HepG2 (cell line): Measurements from ENCODE around the gene CD46. TPM values are rescaled to one million over a fixed set of nuclear protein-coding genes. Genes with fewer than 3 reads are reported as not detected.

Experiments used
- ATAC-seq: fragments of 200-7000 bp; cut with Tn5 transposase; 3 replicates; pipeline ENCODE4 v1.9.1; 2020; ENCODE audit warnings: mild to moderate bottlenecking, moderate library complexity
- BruUV-seq: library from RNA; stranded (reverse); fragments of 400-500 nt; replicated peaks from 2 replicates; lab custom pipeline; 2021; lab: Mats Ljungman, UMichigan
- CTCF ChIA-PET: fragments of 300-600 bp; formaldehyde crosslinking; extraction: SDS; loops from one replicate; lab custom pipeline; 2021; ENCODE audit warnings: low total read pairs, inconsistent platforms, low intra/inter-chr PET ratio; lab: Yijun Ruan, JAX
- POLR2A ChIA-PET: fragments of 350-600 bp; sonication (Branson Sonifier 250); formaldehyde crosslinking; loops from one replicate; lab custom pipeline; 2020; ENCODE audit warnings: antibody characterized with exemption, inconsistent platforms; lab: Yijun Ruan, JAX
- DNase-seq: peaks from one replicate; pipeline ENCODE4 v3.0.0-alpha.2; 2015; ENCODE audit warnings: low spot score
- FAIRE-seq: peaks from 3 replicates; lab custom pipeline; 2011; peaks lifted over from hg19 to GRCh38; lab: Jason Lieb, UNC
- H2AFZ ChIP-seq: one replicate; pipeline ENCODE4 v1.6.1; 2011; ENCODE audit warnings: low read length, inconsistent platforms
- H3K27ac ChIP-seq: fragments of 300-600 bp; 3 replicates; pipeline ENCODE4 v1.8.0; 2011; ENCODE audit warnings: mixed run types, mild to moderate bottlenecking, mixed read lengths, low read length, inconsistent platforms; ENCODE audit not compliant: insufficient read depth; ENCODE audit errors: extremely low read length
- H3K27me3 ChIP-seq, 2 experiments: fragments of 200-600 bp in 1 of 2; 2 replicates in 1 of 2; 3 replicates in 1 of 2; pipeline versions ENCODE4 v1.6.0 to v1.8.0; 2011; ENCODE audit warnings: low read length in 2 of 2, mild to moderate bottlenecking in 2 of 2, moderate library complexity in 2 of 2, inconsistent platforms in 1 of 2; ENCODE audit not compliant: insufficient read depth in 2 of 2, control insufficient read depth in 1 of 2
- H3K36me3 ChIP-seq, 2 experiments: fragments of 200-600 bp in 1 of 2; replicated peaks in 1 of 2; 2 replicates in 1 of 2; 3 replicates in 1 of 2; pipeline versions ENCODE4 v1.5.1 to v1.8.0; 2011; ENCODE audit warnings: low read length in 2 of 2, inconsistent platforms in 1 of 2; ENCODE audit not compliant: insufficient read depth in 2 of 2, control insufficient read depth in 1 of 2
- H3K4me1 ChIP-seq: 2 replicates; pipeline ENCODE4 v1.5.1; 2012; ENCODE audit warnings: low read length, inconsistent platforms; ENCODE audit not compliant: insufficient read depth
- H3K4me2 ChIP-seq: 2 replicates; pipeline ENCODE4 v1.6.0; 2011; ENCODE audit warnings: low read depth, low read length, inconsistent platforms
- H3K4me3 ChIP-seq, 3 experiments: fragments of 200-600 bp in 1 of 3; sonication (generic), shearing (Covaris generic) in 1 of 3; replicated peaks in 1 of 3; 2 replicates each; pipeline ENCODE4 v1.5.1; 2011 to 2016; ENCODE audit warnings: low read length in 3 of 3, inconsistent platforms in 2 of 3, low read depth in 2 of 3, mild to moderate bottlenecking in 2 of 3, control low read depth in 1 of 3, mixed read lengths in 1 of 3; ENCODE audit not compliant: insufficient read depth in 1 of 3
- H3K79me2 ChIP-seq: one replicate; pipeline ENCODE4 v1.6.1; 2011; ENCODE audit warnings: low read length, inconsistent platforms; ENCODE audit not compliant: insufficient read depth
- H3K9ac ChIP-seq: 2 replicates; pipeline ENCODE4 v1.6.0; 2011; ENCODE audit warnings: mild to moderate bottlenecking, low read depth, low read length, inconsistent platforms; ENCODE audit not compliant: insufficient read depth
- H3K9me3 ChIP-seq: 2 replicates; pipeline ENCODE4 v1.5.1; 2012; ENCODE audit warnings: mild to moderate bottlenecking, low read length
- H4K20me1 ChIP-seq: 2 replicates; pipeline ENCODE4 v1.6.0; 2011; ENCODE audit warnings: inconsistent platforms, mild to moderate bottlenecking, low read length, moderate library complexity; ENCODE audit not compliant: insufficient read depth
- CENPX ChIP-seq: sonication (generic); formaldehyde crosslinking; IDR thresholded peaks from 2 replicates; pipeline ENCODE4 v1.9.0; 2021; ENCODE audit warnings: mild to moderate bottlenecking, missing genetic modification reagents, moderate library complexity
- ZNF326 ChIP-seq: sonication (generic); formaldehyde crosslinking; IDR thresholded peaks from 2 replicates; pipeline ENCODE4 v1.4.0; 2020; ENCODE audit warnings: missing genetic modification reagents, borderline replicate concordance
- WGBS: methylation state at CpG from one replicate; pipeline ENCODE4 v1.1.6; 2017; ENCODE audit warnings: low lambda C conversion rate; 5-methylcytosine and 5-hydroxymethylcytosine counted together
- in situ Hi-C: cut with HindIII; loops from 2 replicates; pipeline ENCODE4 v1.10.0; 2017; ENCODE audit warnings: low pct_unique_long_range_greater_than_20kb; ENCODE audit not compliant: extremely low pct_ligation_motif_present
- intact Hi-C: fragments of 100-400 bp; cut with micrococcal nuclease; formaldehyde crosslinking; loops from one replicate; pipeline ENCODE4 v1.10.0; 2022; ENCODE audit not compliant: unreplicated experiment
- polyA plus RNA-seq, 8 experiments: library from polyadenylated mRNA; depleted of rRNA in 3 of 8; stranded (reverse) in 7 of 8; unstranded in 1 of 8; fragments of >200 nt; fragmentation: Illumina TruSeq in 4 of 8; extraction: Trizol in 4 of 8; gene quantifications; 2 replicates each; pipeline versions ENCODE4 v1.2.1 to v1.2.3, GENCODE V29; 2011 to 2016; ENCODE audit warnings: low read depth in 4 of 8, missing spikeins in 1 of 8, mixed read lengths in 1 of 8; ENCODE audit not compliant: insufficient read depth in 1 of 8
- total RNA-seq, 5 experiments: library from RNA; depleted of rRNA; stranded (reverse); fragments of >200 nt; fragmentation: Illumina TruSeq; extraction: Trizol; gene quantifications; 2 replicates each; pipeline ENCODE4 v1.2.3, GENCODE V29; 2016; ENCODE audit warnings: low read depth in 1 of 5
- TF ChIP-seq, protein P1 (sequence below): sonication (generic); formaldehyde crosslinking; IDR thresholded peaks from 2 replicates; pipeline ENCODE4 v1.4.0; 2020; ENCODE audit warnings: mild to moderate bottlenecking, missing genetic modification reagents, borderline replicate concordance
- TF ChIP-seq, protein P2 (sequence below): sonication (generic); formaldehyde crosslinking; IDR thresholded peaks from 2 replicates; pipeline ENCODE4 v1.5.0; 2020; ENCODE audit warnings: missing genetic modification reagents
- TF ChIP-seq, protein P3 (sequence below): sonication (generic); formaldehyde crosslinking; IDR thresholded peaks from 2 replicates; pipeline ENCODE4 v1.4.0; 2020; ENCODE audit warnings: missing genetic modification reagents; ENCODE audit errors: not compliant biosample characterization
- TF ChIP-seq, protein P4 (sequence below): sonication (generic); formaldehyde crosslinking; conservative IDR thresholded peaks from 2 replicates; pipeline ENCODE4 v1.8.0; 2022; ENCODE audit warnings: low read depth, missing genetic modification reagents

CD46 gene
- total and polyA plus RNA-seq, 2 of the 13 experiments (the other 11 are each of a cell fraction or from before 2014, with no cell fraction given), result 130 to 277 TPM

DNA sequence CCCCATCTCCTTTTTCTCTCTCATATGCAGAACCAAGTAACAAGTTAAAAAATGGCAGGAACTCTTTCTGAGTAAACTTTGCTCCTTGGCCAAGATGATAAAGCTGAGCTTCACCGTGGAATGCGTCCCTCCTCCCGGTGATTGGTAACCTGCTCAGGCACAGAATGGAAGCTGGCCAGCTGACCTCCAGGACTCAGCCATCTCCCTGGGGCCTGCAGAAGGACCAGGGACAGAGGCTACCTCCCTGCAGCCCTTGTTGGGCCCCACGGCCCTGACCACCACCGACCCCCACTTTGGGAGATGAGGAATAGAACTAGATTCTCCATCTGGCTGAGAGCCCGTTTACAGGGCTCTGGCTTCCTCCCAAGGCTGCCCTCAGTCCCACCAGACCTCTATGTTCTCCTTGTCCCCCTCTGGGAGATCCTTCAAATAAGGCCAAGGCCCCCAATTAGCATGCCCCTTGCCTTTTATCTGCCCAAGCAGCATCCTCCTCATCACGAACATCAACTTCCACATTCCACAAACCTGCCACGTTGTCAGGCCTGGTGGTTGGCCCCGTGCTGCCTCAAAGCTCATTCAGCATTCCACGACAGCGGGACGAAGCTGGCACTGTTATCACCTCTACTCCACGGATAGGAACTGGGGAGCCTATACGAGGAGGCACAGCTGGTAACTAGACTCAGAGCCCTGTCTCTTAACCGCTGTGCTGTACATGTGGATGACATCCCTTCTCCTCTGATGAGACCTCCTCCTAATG lies 84.9 kb downstream of the CD46 start:
- Histone ChIP-seq H3K9ac (no peak overlapping the region), H4K20me1 (no peaks in the 10 kb centered on the region), H3K27me3 (no peaks in the 10 kb centered on the region), H3K36me3 (no peaks in the 10 kb centered on the region), H3K4me1 (peaks cover 8% of the 10 kb centered on the region; the same call in 1 of the 2 replicates), H3K27ac (no peak overlapping the region), H2AFZ (no peak overlapping the region), H3K9me3 (no peaks in the 10 kb centered on the region), H3K4me3 (no peak overlapping the region), H3K79me2 (no peaks in the 10 kb centered on the region), H3K4me2 (no peak overlapping the region)
- in situ Hi-C loops (no loop called here), intact Hi-C loops (no loop called here)
- 83% methylated on average over 14 of the region's 15 CpGs for WGBS
- no TSS peak for BruUV-seq
- POLR2A ChIA-PET, result no interaction called here
- DNase-seq, result no peak
- TF ChIP-seq ZNF326 (CRISPR knock-in tag) (no peak), CENPX (CRISPR knock-in tag) (no peak)
- TF ChIP-seq, protein P1, sequence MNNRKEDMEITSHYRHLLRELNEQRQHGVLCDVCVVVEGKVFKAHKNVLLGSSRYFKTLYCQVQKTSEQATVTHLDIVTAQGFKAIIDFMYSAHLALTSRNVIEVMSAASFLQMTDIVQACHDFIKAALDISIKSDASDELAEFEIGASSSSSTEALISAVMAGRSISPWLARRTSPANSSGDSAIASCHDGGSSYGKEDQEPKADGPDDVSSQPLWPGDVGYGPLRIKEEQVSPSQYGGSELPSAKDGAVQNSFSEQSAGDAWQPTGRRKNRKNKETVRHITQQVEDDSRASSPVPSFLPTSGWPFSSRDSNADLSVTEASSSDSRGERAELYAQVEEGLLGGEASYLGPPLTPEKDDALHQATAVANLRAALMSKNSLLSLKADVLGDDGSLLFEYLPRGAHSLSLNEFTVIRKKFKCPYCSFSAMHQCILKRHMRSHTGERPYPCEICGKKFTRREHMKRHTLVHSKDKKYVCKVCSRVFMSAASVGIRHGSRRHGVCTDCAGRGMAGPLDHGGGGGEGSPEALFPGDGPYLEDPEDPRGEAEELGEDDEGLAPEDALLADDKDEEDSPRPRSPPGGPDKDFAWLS, result no peak
- TF ChIP-seq, protein P2, sequence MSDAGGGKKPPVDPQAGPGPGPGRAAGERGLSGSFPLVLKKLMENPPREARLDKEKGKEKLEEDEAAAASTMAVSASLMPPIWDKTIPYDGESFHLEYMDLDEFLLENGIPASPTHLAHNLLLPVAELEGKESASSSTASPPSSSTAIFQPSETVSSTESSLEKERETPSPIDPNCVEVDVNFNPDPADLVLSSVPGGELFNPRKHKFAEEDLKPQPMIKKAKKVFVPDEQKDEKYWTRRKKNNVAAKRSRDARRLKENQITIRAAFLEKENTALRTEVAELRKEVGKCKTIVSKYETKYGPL (CRISPR knock-in tag), result no peak
- TF ChIP-seq, protein P3, sequence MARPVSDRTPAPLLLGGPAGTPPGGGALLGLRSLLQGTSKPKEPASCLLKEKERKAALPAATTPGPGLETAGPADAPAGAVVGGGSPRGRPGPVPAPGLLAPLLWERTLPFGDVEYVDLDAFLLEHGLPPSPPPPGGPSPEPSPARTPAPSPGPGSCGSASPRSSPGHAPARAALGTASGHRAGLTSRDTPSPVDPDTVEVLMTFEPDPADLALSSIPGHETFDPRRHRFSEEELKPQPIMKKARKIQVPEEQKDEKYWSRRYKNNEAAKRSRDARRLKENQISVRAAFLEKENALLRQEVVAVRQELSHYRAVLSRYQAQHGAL (CRISPR knock-in tag), result no peak
- TF ChIP-seq, protein P4, sequence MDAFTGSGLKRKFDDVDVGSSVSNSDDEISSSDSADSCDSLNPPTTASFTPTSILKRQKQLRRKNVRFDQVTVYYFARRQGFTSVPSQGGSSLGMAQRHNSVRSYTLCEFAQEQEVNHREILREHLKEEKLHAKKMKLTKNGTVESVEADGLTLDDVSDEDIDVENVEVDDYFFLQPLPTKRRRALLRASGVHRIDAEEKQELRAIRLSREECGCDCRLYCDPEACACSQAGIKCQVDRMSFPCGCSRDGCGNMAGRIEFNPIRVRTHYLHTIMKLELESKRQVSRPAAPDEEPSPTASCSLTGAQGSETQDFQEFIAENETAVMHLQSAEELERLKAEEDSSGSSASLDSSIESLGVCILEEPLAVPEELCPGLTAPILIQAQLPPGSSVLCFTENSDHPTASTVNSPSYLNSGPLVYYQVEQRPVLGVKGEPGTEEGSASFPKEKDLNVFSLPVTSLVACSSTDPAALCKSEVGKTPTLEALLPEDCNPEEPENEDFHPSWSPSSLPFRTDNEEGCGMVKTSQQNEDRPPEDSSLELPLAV, result no peak
- CTCF ChIA-PET, result no interaction called here
- no peak for ATAC-seq
- FAIRE-seq, result no peak
